NCI-H345 (cell line): ENCODE measurements around the gene SMG6.
A peak's percentile ranks its signal among the peaks of the same experiment; 100 is the strongest.

Experiments
- DNase-seq: peaks from one replicate; lab custom pipeline; 2025; lab: John Stamatoyannopoulos, UW

SMG6 gene

GRCh38 chr17:2049333-2050299, 254.0 kb downstream of the SMG6 start:
- peak; percentile 75 for DNase-seq

- DNase-seq = no peak
These were observed 254.8 kb downstream of the SMG6 start for GRCh38 chr17:2048805-2049204.

DNA sequence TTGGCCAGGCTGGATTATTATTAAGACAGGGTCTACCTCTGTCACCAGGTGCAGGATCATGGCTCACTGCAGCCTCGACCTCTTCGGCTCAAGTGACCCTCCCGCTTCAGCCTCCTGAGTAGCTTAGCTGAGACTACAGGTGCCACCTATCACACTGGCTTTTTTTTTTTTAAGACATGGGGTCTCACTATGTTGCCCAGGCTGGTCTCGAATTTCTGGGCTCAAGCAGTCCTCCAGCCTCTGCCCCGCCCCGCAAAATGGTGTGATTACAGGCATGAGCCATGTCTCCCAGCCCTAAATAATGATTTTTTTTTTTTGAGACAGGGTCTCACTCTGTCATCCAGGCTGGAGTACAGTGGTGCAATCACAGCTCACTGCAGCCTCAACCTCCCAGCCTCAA, 256.0 kb downstream of the SMG6 start:
- no peak for DNase-seq

DNA sequence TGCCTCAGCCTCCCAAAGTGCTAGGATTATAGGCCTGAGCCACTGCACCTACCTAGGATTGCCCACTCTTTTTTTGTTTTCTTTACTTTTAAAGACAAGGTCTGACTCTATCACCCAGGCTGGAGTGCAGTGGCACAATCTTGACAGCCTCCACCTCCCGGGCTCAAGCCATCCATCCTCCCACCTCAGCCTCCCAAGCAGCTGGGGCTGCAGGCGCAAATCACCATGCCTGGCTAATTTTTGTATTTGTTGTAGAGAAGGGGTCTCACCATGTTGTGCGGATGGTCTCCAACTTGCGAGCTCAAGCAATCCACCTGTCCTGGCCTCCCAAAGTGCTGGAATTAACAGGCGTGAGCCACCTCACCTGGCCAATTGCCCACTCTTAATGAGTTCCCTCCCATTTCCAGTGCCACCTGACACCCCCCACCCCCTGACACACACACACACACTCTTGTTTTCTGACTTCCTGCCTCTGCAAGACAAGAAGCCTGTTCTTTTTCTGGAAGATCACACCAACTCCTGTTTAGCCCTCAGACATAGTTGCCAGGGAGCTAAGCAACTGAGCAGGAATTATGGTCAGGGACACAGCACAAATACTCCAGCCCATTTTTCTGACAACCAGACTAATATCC, 259.2 kb downstream of the SMG6 start:
- DNase-seq = no peak

GRCh38 chr17:2043785-2044184, 259.8 kb downstream of the SMG6 start:
- no peak for DNase-seq

GRCh38 chr17:2042933-2043332, 260.7 kb downstream of the SMG6 start:
- DNase-seq = no peak

DNA sequence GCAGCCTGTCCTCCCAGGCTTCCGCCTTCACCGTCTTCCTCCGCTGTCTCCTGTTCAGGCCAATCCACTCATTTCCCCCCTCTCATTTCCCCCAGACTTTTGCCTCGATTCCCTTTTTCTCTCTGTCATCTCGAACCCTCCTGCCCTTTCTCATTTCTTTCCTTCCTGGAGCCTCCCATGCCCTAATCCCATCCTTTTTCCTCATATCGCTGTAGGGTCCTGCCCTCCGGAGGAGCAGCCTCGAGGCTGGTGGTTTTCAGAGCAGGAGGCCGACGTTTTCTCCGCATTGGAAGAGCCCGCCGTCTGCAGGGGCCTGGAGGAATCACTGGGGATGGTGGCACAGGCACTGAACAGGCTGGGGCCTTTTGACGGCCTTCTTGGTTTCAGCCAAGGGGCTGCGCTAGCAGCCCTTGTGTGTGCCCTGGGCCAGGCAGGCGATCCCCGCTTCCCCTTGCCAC, 261.2 kb downstream of the SMG6 start:
- peak; percentile 16 for DNase-seq

GRCh38 chr17:2041561-2042389, 261.8 kb downstream of the SMG6 start, which contains the start of gene OVCA2:
Gene OVCA2 (plus strand): TSS chr17:2042022. CDS start chr17:2042048, 26 bp downstream.
- peak; percentile 93 for DNase-seq

- no peak for DNase-seq
These were observed 262.5 kb downstream of the SMG6 start for GRCh38 chr17:2040942-2041560.

DNA sequence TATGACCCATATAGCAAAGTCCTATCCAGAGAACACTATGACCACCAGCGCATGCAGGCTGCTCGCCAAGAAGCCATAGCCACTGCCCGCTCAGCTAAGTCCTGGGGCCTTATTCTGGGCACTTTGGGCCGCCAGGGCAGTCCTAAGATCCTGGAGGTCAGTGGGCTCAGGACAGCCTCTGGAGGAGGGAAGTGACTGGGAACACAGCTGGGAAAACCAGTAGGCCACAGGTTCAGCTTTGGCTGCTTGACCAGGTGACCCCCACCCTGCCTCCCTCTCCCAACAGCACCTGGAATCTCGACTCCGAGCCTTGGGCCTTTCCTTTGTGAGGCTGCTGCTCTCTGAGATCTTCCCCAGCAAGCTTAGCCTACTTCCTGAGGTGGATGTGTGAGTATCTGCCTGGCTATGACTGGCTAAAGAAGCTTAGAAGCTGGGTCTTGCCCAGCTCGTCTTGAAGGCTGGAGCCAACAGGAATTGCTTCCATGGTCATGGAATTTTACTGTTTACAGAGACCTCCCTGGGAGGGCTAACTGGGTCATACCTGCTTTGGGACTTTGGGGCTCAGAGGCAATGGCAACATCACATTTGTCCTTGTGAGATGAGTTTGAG, 263.3 kb downstream of the SMG6 start:
- DNase-seq = no peak

- DNase-seq = no peak
These were observed 266.4 kb downstream of the SMG6 start for GRCh38 chr17:2037155-2037554.

DNA sequence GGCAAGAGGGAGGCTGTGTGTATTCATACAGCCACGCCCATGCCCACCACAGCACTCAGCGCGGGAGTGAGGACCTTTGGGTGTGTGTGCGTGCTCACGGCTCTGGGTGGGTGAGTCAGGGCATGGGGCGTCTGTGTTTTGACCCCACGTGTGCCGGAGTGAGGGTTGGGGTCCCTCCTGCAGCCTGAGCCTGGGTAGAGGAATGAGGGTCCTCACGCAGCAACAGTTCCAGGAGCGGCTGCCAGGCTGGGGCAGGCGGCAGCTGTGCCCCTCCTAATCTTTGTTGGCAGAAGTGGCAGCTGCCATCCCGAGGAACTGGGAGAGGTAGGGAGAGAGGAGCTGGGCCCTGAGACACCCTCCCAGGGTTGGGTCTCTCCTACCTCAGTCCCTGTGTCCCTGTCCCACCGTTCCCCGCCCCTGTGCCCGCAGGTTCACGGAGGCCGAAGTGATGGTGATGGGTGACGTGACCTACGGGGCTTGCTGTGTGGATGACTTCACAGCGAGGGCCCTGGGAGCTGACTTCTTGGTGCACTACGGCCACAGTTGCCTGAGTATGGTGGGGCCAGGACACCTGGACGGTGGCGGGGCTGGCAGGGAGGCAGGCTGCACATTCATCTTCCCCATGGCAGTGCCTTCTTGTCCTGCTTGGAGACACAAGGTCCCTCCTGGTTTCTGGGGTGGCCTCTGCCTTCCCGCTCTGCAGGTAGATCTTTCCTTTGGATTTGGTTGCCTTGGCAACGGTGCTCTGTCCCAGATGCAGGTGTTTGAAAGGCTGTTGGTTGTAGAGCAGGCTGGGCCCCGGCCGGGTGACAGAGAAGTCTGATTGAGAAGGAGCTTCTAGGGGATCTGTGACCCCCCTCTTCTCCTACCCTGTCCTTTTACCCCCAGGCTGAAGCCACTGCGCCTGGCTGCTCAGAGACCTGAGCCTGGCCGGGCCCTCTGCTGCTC, 267.8 kb downstream of the SMG6 start:
- DNase-seq = no peak

- no peak for DNase-seq
These were observed 268.6 kb downstream of the SMG6 start for GRCh38 chr17:2034806-2035540.

DNA sequence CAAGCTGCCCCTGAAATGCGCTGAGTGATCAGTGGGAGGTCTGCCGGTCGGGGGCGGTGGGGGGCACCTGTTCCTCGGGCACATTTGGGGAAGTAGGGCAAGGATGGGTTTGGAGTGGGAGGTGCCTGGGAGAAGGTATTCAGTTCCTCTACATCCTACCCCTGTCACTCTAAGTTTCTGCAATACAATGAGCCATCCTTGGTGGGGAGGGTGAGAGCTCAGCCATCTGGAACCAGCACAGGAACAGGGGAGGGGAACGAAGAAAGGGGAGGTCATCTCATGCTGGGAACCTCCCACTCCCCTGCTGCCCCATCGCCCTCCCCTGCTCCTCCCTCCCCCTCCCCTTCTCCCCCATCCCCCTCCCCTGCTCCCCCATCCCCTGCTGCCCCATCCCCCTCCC, 269.4 kb downstream of the SMG6 start:
- no peak for DNase-seq

DNA sequence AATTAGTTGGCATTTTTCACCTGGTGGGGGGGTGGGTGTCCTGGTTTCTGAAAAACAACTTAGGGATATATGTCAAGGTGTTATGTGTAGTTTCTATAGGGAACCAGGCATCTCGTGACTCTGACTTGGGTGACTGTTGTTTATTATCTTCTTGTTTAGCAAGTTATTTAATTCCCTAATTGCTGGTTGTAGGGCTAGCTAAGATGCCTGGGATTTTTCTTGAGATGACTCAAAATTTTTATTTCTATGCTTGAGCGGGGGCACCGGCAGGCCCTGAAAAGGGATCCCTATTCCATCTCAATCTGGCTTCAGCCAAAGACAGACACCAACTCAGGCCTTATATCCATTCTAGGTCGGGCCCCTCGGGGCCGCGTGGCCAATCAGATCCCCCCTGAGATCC, 270.4 kb downstream of the SMG6 start:
- no peak for DNase-seq

- DNase-seq = no peak
These were observed 272.8 kb downstream of the SMG6 start for GRCh38 chr17:2030779-2031163.

DNA sequence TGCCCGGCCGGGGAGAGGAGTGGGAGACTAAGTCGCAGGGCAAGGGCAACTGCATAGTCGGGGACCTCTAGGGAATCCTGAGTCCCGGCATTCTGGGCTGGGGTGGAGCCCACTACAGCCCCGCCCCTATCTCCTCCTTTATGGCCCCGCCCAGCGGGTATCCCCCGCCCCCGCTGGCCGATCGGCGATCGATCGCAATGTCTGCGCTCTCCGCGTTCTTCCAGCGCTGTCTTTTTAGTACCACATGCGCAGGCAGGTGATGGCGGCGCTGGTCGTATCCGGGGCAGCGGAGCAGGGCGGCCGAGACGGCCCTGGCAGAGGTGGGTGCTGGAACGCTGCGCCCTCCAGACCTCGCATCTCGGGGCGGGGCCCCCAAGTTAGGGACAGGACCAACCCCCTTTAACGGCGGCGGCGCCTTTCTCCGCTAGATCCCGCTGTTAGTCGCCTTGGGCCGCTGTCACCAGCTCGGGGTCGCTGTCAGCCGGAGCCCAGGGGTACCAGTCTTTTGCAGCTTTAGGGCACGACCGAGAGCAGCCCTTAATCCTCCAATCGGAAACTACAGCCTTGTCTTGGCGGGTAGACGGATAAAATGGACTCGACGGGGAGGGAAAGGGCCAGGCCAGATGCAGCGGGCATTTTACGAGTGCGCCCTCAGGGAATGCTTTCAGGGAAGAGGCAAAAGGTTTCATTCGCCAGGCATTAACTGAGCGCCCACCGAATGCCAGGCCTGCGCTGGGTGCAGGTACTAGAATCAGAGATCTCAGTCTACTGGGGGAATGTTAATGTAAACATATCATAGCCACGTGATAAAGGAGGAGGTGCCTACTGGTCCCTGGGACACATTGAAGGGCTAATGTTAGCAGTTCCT, 273.4 kb downstream of the SMG6 start, which contains the start of gene DPH1:
TSS of gene DPH1 (plus strand) at position 243 of the 868 bp plus-strand sequence. CDS start at position 260, 17 bp downstream.
- peak; percentile 74 for DNase-seq

- DNase-seq = no peak
These were observed 274.8 kb downstream of the SMG6 start for GRCh38 chr17:2028737-2029136.
